HCT116 (cell line): ENCODE results near the gene DOCK1. TPM values are rescaled to one million over a fixed set of nuclear protein-coding genes. Genes with fewer than 3 reads are reported as not detected.

Experiments
- ATAC-seq: fragments of 200-7000 bp; cut with Tn5 transposase; 2 replicates; pipeline ENCODE4 v1.9.1; 2020; ENCODE audit warnings: mild to moderate bottlenecking, moderate library complexity
- BruUV-seq: library from RNA; stranded (reverse); fragments of 400-500 nt; replicated peaks from 2 replicates; lab custom pipeline; 2021; lab: Mats Ljungman, UMichigan
- CTCF ChIA-PET: fragments of 300-600 bp; sonication (Branson Sonifier 250); formaldehyde crosslinking; loops from one replicate; lab custom pipeline; 2021; ENCODE audit warnings: antibody characterized with exemption; lab: Charles Lee
- POLR2A ChIA-PET: fragments of 300-600, 350-600 bp; sonication (Branson Sonifier 250); formaldehyde crosslinking; loops from one replicate; lab custom pipeline; 2021; ENCODE audit warnings: antibody characterized with exemption; lab: Charles Lee
- RAD21 ChIA-PET, 2 experiments: fragments of 300-600 bp; sonication (Branson Sonifier 250); formaldehyde crosslinking; loops; one replicate each; lab custom pipeline; 2023; ENCODE audit warnings: low total read pairs in 2 of 2; ENCODE audit not compliant: uncharacterized antibody in 2 of 2, unreplicated experiment in 2 of 2, low non-redundant PET in 1 of 2; lab: Charles Lee
- DNase-seq: peaks from one replicate; pipeline ENCODE4 v3.0.0-alpha.2; 2010; ENCODE audit warnings: low read depth, low spot score
- H2AFZ ChIP-seq: fragments of 200-600 bp; shearing (Covaris generic), sonication (generic); 2 replicates; pipeline ENCODE4 v1.6.1; 2017; ENCODE audit warnings: low read depth, mixed run types, mixed read lengths, antibody characterized with exemption, low read length; ENCODE audit not compliant: poor library complexity, severe bottlenecking
- H3K27ac ChIP-seq: 2 replicates; pipeline ENCODE4 v1.5.1; 2012; ENCODE audit warnings: low read depth, low read length
- H3K27me3 ChIP-seq: fragments of 200-600 bp; sonication (generic); 2 replicates; pipeline ENCODE4 v1.6.1; 2016; ENCODE audit warnings: mixed run types, low read length, mixed read lengths; ENCODE audit not compliant: insufficient read depth
- H3K36me3 ChIP-seq, 2 experiments: fragments of 200-500 bp in 1 of 2; fragments of 200-600 bp in 1 of 2; sonication (Bioruptor generic) in 1 of 2; sonication (generic) in 1 of 2; 2 replicates each; pipeline versions ENCODE4 v1.5.1 to v1.6.1; 2014 to 2016; ENCODE audit warnings: low read length in 2 of 2, inconsistent platforms in 1 of 2, mixed read lengths in 1 of 2, mixed run types in 1 of 2; ENCODE audit not compliant: insufficient read depth in 2 of 2, control insufficient read depth in 1 of 2
- H3K4me1 ChIP-seq, 2 experiments: fragments of 200-600 bp in 1 of 2; sonication (generic) in 1 of 2; 2 replicates each; pipeline versions ENCODE4 v1.5.1 to v1.6.1; 2012 to 2017; ENCODE audit warnings: low read length in 2 of 2, inconsistent platforms in 1 of 2, mild to moderate bottlenecking in 1 of 2, mixed read lengths in 1 of 2, mixed run types in 1 of 2, moderate library complexity in 1 of 2; ENCODE audit not compliant: insufficient read depth in 2 of 2, control insufficient read depth in 1 of 2
- H3K4me2 ChIP-seq: fragments of 200-600 bp; sonication (generic); 2 replicates; pipeline ENCODE4 v1.6.1; 2017; ENCODE audit warnings: mixed run types, low read length, mixed read lengths
- H3K4me3 ChIP-seq, 2 experiments: fragments of 200-600 bp in 1 of 2; sonication (generic) in 1 of 2; replicated peaks in 1 of 2; 2 replicates each; pipeline ENCODE4 v1.5.1; 2011 to 2016; ENCODE audit warnings: low read length in 2 of 2, control low read depth in 1 of 2, low read depth in 1 of 2, mild to moderate bottlenecking in 1 of 2, mixed read lengths in 1 of 2, mixed run types in 1 of 2
- H3K79me2 ChIP-seq: fragments of 200-600 bp; sonication (generic); 2 replicates; pipeline ENCODE4 v1.6.1; 2017; ENCODE audit warnings: mild to moderate bottlenecking, mixed run types, low read length, moderate library complexity, mixed read lengths; ENCODE audit not compliant: insufficient read depth
- H3K9ac ChIP-seq: fragments of 200-600 bp; sonication (generic); 2 replicates; pipeline ENCODE4 v1.6.1; 2016; ENCODE audit warnings: low read length, mixed read lengths
- H3K9me2 ChIP-seq: fragments of 200-600 bp; sonication (generic), shearing (Covaris generic); 2 replicates; pipeline ENCODE4 v1.6.1; 2017; ENCODE audit warnings: mixed run types, mild to moderate bottlenecking, moderate library complexity; ENCODE audit not compliant: insufficient read depth
- H3K9me3 ChIP-seq, 2 experiments: fragments of 200-500 bp in 1 of 2; fragments of 200-600 bp in 1 of 2; sonication (Bioruptor generic) in 1 of 2; sonication (generic) in 1 of 2; 2 replicates each; pipeline ENCODE4 v1.6.1; 2014 to 2017; ENCODE audit warnings: low read length in 2 of 2, mixed read lengths in 2 of 2, inconsistent platforms in 1 of 2, low read depth in 1 of 2, mild to moderate bottlenecking in 1 of 2, mixed run types in 1 of 2, moderate library complexity in 1 of 2; ENCODE audit not compliant: control insufficient read depth in 1 of 2, insufficient read depth in 1 of 2
- H4K20me1 ChIP-seq: fragments of 200-600 bp; sonication (generic), shearing (Covaris generic); 2 replicates; pipeline ENCODE4 v1.6.1; 2017; ENCODE audit warnings: mixed run types, mild to moderate bottlenecking, moderate library complexity; ENCODE audit not compliant: insufficient read depth
- ATF3 ChIP-seq: IDR thresholded peaks from 2 replicates; pipeline ENCODE4 v1.6.1; 2012
- CEBPB ChIP-seq: IDR thresholded peaks from 2 replicates; pipeline ENCODE4 v1.6.1; 2012; ENCODE audit warnings: low read depth
- EGR1 ChIP-seq: IDR thresholded peaks from 2 replicates; pipeline ENCODE4 v1.6.1; 2012; ENCODE audit warnings: low read depth
- EZH2phosphoT487 ChIP-seq: fragments of 200-600 bp; IDR thresholded peaks from 2 replicates; pipeline ENCODE4 v1.6.1; 2018; ENCODE audit warnings: antibody characterized with exemption, borderline replicate concordance
- FOSL1 ChIP-seq: IDR thresholded peaks from 2 replicates; pipeline ENCODE4 v1.6.1; 2012; ENCODE audit warnings: low read depth
- MAX ChIP-seq: IDR thresholded peaks from 2 replicates; pipeline ENCODE4 v1.6.1; 2012
- POLR2A ChIP-seq: IDR thresholded peaks from 2 replicates; pipeline ENCODE4 v1.7.0; 2011; ENCODE audit warnings: borderline replicate concordance; ENCODE audit not compliant: insufficient read depth, insufficient read length; ENCODE audit errors: extremely low read depth
- POLR2AphosphoS5 ChIP-seq: IDR thresholded peaks from 2 replicates; pipeline ENCODE4 v1.6.1; 2011; ENCODE audit warnings: mild to moderate bottlenecking, low read depth, low read length, moderate library complexity
- RAD21 ChIP-seq: IDR thresholded peaks from 2 replicates; pipeline ENCODE4 v1.6.1; 2012; ENCODE audit warnings: low read depth, mild to moderate bottlenecking
- SIN3A ChIP-seq: IDR thresholded peaks from 2 replicates; pipeline ENCODE4 v1.6.1; 2012; ENCODE audit warnings: low read depth
- SP1 ChIP-seq: IDR thresholded peaks from 2 replicates; pipeline ENCODE4 v1.6.1; 2012; ENCODE audit warnings: low read depth
- SRF ChIP-seq: IDR thresholded peaks from 2 replicates; pipeline ENCODE4 v1.6.1; 2012; ENCODE audit warnings: low read depth
- YY1 ChIP-seq: IDR thresholded peaks from 2 replicates; pipeline ENCODE4 v1.6.1; 2011; ENCODE audit warnings: low read length, low read depth, moderate library complexity, mild to moderate bottlenecking; ENCODE audit not compliant: insufficient replicate concordance; ENCODE audit errors: extremely low read depth
- ZBTB33 ChIP-seq: IDR thresholded peaks from 2 replicates; pipeline ENCODE4 v1.6.1; 2011; ENCODE audit warnings: mild to moderate bottlenecking, low read length, moderate library complexity; ENCODE audit not compliant: insufficient replicate concordance; ENCODE audit errors: extremely low read depth
- ZFX ChIP-seq: fragments of 450-650 bp; IDR thresholded peaks from 2 replicates; pipeline ENCODE4 v1.6.1; 2017
- ZNF274 ChIP-seq: fragments of 200-500 bp; sonication (Bioruptor generic); IDR thresholded peaks from 2 replicates; pipeline ENCODE4 v1.6.1; 2014; ENCODE audit warnings: mild to moderate bottlenecking, low read depth, low read length, inconsistent platforms
- intact Hi-C: fragments of 100-400 bp; cut with micrococcal nuclease; formaldehyde crosslinking; loops from 2 replicates; pipeline ENCODE4 v1.10.0; 2022
- total RNA-seq: library from RNA; stranded (reverse); gene quantifications from one replicate; pipeline ENCODE4 v1.2.1, GENCODE V29; 2021; ENCODE audit not compliant: unreplicated experiment

DOCK1 gene
- total RNA-seq, 1 experiment from 2014 or later, result 46.5 TPM

- POLR2A ChIA-PET, result no interaction called here
- Histone ChIP-seq H3K27ac (no peak overlapping the region), H3K27me3 (no peaks in the 10 kb centered on the region)
- no TSS peak for BruUV-seq
- CTCF ChIA-PET, result no interaction called here
- intact Hi-C loops, result no loop called here
- TF ChIP-seq RAD21 (no peak), YY1 (no peak), SIN3A (no peak), ATF3 (no peak), FOSL1 (no peak), SRF (no peak), ZFX (no peak), ZNF274 (no peak), ZBTB33 (no peak), POLR2A (no peak), SP1 (no peak), EGR1 (no peak), POLR2AphosphoS5 (no peak), CEBPB (no peak), MAX (no peak), EZH2phosphoT487 (no peak)
- TF ChIP-seq, all 23 proteins: peak for 0
- Histone ChIP-seq H3K4me3 (no peak overlapping the region), H3K4me2 (no peak overlapping the region), H3K4me1 (no peaks in the 10 kb centered on the region), H3K79me2 (no peaks in the 10 kb centered on the region), H3K9me3 (no peaks in the 10 kb centered on the region), H3K9ac (no peak overlapping the region), H3K36me3 (no peaks in the 10 kb centered on the region; a peak in 1 of 4 replicates), H3K9me2 (no peaks in the 10 kb centered on the region), H4K20me1 (no peaks in the 10 kb centered on the region), H2AFZ (no peak overlapping the region)
- RAD21 ChIA-PET, result no interaction called here
- no peak for DNase-seq
- no peak for ATAC-seq
These were observed 510.8 kb downstream of the DOCK1 start for GRCh38 chr10:127415901-127416581.
